ENCODE results near the gene CCNG2.

Gene CCNG2

GRCh38 chr4:77204621-77205020 is 47.6 kb downstream of the CCNG2 start:
- DNase-seq (ENCODE audit: low spot score), result no peak

GRCh38 chr4:77209012-77209411 is 52.0 kb downstream of the CCNG2 start:
- DNase-seq (ENCODE audit: low spot score), result no peak

- no peak for DNase-seq (ENCODE audit: low spot score)
Measured at GRCh38 chr4:77209936-77210335, 52.9 kb downstream of the CCNG2 start.

- no peak for DNase-seq (ENCODE audit: low spot score)
Measured at GRCh38 chr4:77215107-77215506, 58.1 kb downstream of the CCNG2 start.

- DNase-seq (ENCODE audit: low spot score), result no peak
Measured at GRCh38 chr4:77217526-77217925, 60.5 kb downstream of the CCNG2 start.

GRCh38 chr4:77219266-77219665 is 62.3 kb downstream of the CCNG2 start:
- DNase-seq (ENCODE audit: low spot score), result no peak
